ENCODE results near the gene KCNMA1.

The KCNMA1 gene

GRCh38 chr10:77555591-77556212 is 81.9 kb downstream of the KCNMA1 start:
- H3K36me3 ChIP-seq (ENCODE audit: insufficient read depth, insufficient read length, low read length) = no peaks in the 10 kb centered on the region
- no peak overlapping the region for H3K4me3 ChIP-seq (ENCODE audit: insufficient read length, low read depth)
- TF ChIP-seq SUZ12 (IDR thresholded peaks at IDR 0.05; ENCODE audit: extremely low read depth, insufficient read depth, insufficient read length) (no peak), ZNF274 (IDR thresholded peaks at IDR 0.05; ENCODE audit: low read depth, low read length) (no peak), YY1 (IDR thresholded peaks at IDR 0.05; ENCODE audit: insufficient read depth, insufficient read length) (no peak)
- H3K9me3 ChIP-seq (ENCODE audit: insufficient read depth, low read length) = no peaks in the 10 kb centered on the region
- no peaks in the 10 kb centered on the region for H3K4me1 ChIP-seq (ENCODE audit: insufficient read depth, insufficient read length)
- no peak for DNase-seq (ENCODE audit: low read depth, low spot score)
- no peak overlapping the region for H3K9ac ChIP-seq (ENCODE audit: insufficient read length, low read depth)
- no peaks in the 10 kb centered on the region for H3K27me3 ChIP-seq (ENCODE audit: insufficient read depth, insufficient read length)

GRCh38 chr10:77554996-77555397 is 82.6 kb downstream of the KCNMA1 start:
- no peak for DNase-seq (ENCODE audit: low read depth, low spot score)
- H3K9ac ChIP-seq (ENCODE audit: insufficient read length, low read depth) = no peak overlapping the region
- no peak overlapping the region for H3K4me3 ChIP-seq (ENCODE audit: insufficient read length, low read depth)
- H3K9me3 ChIP-seq (ENCODE audit: insufficient read depth, low read length) = no peaks in the 10 kb centered on the region
- no peaks in the 10 kb centered on the region for H3K36me3 ChIP-seq (ENCODE audit: insufficient read depth, insufficient read length, low read length)
- H3K4me1 ChIP-seq (ENCODE audit: insufficient read depth, insufficient read length) = no peaks in the 10 kb centered on the region
- H3K27me3 ChIP-seq (ENCODE audit: insufficient read depth, insufficient read length) = no peaks in the 10 kb centered on the region
- TF ChIP-seq ZNF274 (IDR thresholded peaks at IDR 0.05; ENCODE audit: low read depth, low read length) = no peak
- no peak for TF ChIP-seq YY1 (IDR thresholded peaks at IDR 0.05; ENCODE audit: insufficient read depth, insufficient read length)
- no peak for TF ChIP-seq SUZ12 (IDR thresholded peaks at IDR 0.05; ENCODE audit: extremely low read depth, insufficient read depth, insufficient read length)

GRCh38 chr10:77553966-77554365 is 83.6 kb downstream of the KCNMA1 start:
- no peak overlapping the region for H3K4me3 ChIP-seq (ENCODE audit: insufficient read length, low read depth)
- no peak for DNase-seq (ENCODE audit: low read depth, low spot score)
- H3K9ac ChIP-seq (ENCODE audit: insufficient read length, low read depth) = no peak overlapping the region
- TF ChIP-seq SUZ12 (IDR thresholded peaks at IDR 0.05; ENCODE audit: extremely low read depth, insufficient read depth, insufficient read length) = no peak
- no peak for TF ChIP-seq YY1 (IDR thresholded peaks at IDR 0.05; ENCODE audit: insufficient read depth, insufficient read length)
- TF ChIP-seq ZNF274 (IDR thresholded peaks at IDR 0.05; ENCODE audit: low read depth, low read length) = no peak
- no peaks in the 10 kb centered on the region for H3K4me1 ChIP-seq (ENCODE audit: insufficient read depth, insufficient read length)
- no peaks in the 10 kb centered on the region for H3K27me3 ChIP-seq (ENCODE audit: insufficient read depth, insufficient read length)
- H3K9me3 ChIP-seq (ENCODE audit: insufficient read depth, low read length) = no peaks in the 10 kb centered on the region
- H3K36me3 ChIP-seq (ENCODE audit: insufficient read depth, insufficient read length, low read length) = no peaks in the 10 kb centered on the region

GRCh38 chr10:77553311-77553710 is 84.3 kb downstream of the KCNMA1 start:
- TF ChIP-seq SUZ12 (IDR thresholded peaks at IDR 0.05; ENCODE audit: extremely low read depth, insufficient read depth, insufficient read length) (no peak), ZNF274 (IDR thresholded peaks at IDR 0.05; ENCODE audit: low read depth, low read length) (no peak), YY1 (IDR thresholded peaks at IDR 0.05; ENCODE audit: insufficient read depth, insufficient read length) (no peak)
- no peak overlapping the region for H3K4me3 ChIP-seq (ENCODE audit: insufficient read length, low read depth)
- H3K9ac ChIP-seq (ENCODE audit: insufficient read length, low read depth) = no peak overlapping the region
- no peak for DNase-seq (ENCODE audit: low read depth, low spot score)
- H3K9me3 ChIP-seq (ENCODE audit: insufficient read depth, low read length) = no peaks in the 10 kb centered on the region
- no peaks in the 10 kb centered on the region for H3K4me1 ChIP-seq (ENCODE audit: insufficient read depth, insufficient read length)
- H3K27me3 ChIP-seq (ENCODE audit: insufficient read depth, insufficient read length) = no peaks in the 10 kb centered on the region
- no peaks in the 10 kb centered on the region for H3K36me3 ChIP-seq (ENCODE audit: insufficient read depth, insufficient read length, low read length)

DNA sequence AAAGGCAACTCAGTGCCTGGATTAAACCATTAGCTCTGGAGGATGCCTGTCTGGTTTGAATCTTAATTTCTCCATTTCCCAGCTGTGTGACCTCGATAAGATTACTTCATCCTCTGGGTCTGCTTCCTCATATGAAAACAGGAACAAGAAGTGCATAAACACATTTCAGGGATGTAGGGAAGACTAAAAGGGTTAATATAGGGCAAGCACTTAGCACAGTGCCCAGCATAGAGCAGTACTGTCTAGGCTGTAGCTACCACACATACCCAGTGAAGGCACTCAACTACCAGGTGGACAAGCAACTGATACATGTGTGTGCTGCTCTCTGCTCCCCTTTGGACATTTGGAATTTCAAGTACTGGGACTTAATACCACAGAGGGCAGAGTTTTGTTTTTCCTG is 85.4 kb downstream of the KCNMA1 start:
- DNase-seq (ENCODE audit: low read depth, low spot score) = no peak
- no peak for TF ChIP-seq ZNF274 (IDR thresholded peaks at IDR 0.05; ENCODE audit: low read depth, low read length)
- TF ChIP-seq YY1 (IDR thresholded peaks at IDR 0.05; ENCODE audit: insufficient read depth, insufficient read length) = no peak
- TF ChIP-seq SUZ12 (IDR thresholded peaks at IDR 0.05; ENCODE audit: extremely low read depth, insufficient read depth, insufficient read length) = no peak
- no peaks in the 10 kb centered on the region for H3K4me1 ChIP-seq (ENCODE audit: insufficient read depth, insufficient read length)
- H3K36me3 ChIP-seq (ENCODE audit: insufficient read depth, insufficient read length, low read length) = no peaks in the 10 kb centered on the region
- H3K9ac ChIP-seq (ENCODE audit: insufficient read length, low read depth) = no peak overlapping the region
- no peak overlapping the region for H3K4me3 ChIP-seq (ENCODE audit: insufficient read length, low read depth)
- no peaks in the 10 kb centered on the region for H3K27me3 ChIP-seq (ENCODE audit: insufficient read depth, insufficient read length)
- no peaks in the 10 kb centered on the region for H3K9me3 ChIP-seq (ENCODE audit: insufficient read depth, low read length)

DNA sequence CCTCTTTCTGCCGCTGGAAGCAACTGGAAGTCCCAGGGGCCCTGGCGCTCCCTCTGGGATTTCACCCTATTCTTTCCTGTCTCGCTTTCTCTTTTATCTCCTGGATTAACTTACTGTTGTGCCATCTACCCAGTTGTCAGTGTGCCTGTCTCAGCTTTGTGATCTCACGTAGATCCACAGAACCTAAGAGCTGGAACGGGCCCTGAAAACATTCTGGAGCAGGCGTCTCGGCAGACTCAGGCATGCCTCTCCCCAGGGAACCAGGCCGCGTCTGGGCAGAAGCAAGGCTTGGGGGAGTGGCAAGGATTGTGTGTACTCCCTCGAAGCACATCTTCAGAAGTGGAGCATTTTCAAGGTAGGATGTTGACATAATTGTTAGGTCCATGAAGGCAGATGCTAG is 87.2 kb downstream of the KCNMA1 start:
- Histone ChIP-seq H3K9me3 (ENCODE audit: insufficient read depth, low read length) (no peaks in the 10 kb centered on the region), H3K4me3 (ENCODE audit: insufficient read length, low read depth) (no peak overlapping the region), H3K9ac (ENCODE audit: insufficient read length, low read depth) (no peak overlapping the region), H3K27me3 (ENCODE audit: insufficient read depth, insufficient read length) (no peaks in the 10 kb centered on the region), H3K4me1 (ENCODE audit: insufficient read depth, insufficient read length) (no peaks in the 10 kb centered on the region), H3K36me3 (ENCODE audit: insufficient read depth, insufficient read length, low read length) (no peaks in the 10 kb centered on the region)
- DNase-seq (ENCODE audit: low read depth, low spot score) = no peak
- no peak for TF ChIP-seq SUZ12 (IDR thresholded peaks at IDR 0.05; ENCODE audit: extremely low read depth, insufficient read depth, insufficient read length)
- TF ChIP-seq ZNF274 (IDR thresholded peaks at IDR 0.05; ENCODE audit: low read depth, low read length) = no peak
- no peak for TF ChIP-seq YY1 (IDR thresholded peaks at IDR 0.05; ENCODE audit: insufficient read depth, insufficient read length)

DNA sequence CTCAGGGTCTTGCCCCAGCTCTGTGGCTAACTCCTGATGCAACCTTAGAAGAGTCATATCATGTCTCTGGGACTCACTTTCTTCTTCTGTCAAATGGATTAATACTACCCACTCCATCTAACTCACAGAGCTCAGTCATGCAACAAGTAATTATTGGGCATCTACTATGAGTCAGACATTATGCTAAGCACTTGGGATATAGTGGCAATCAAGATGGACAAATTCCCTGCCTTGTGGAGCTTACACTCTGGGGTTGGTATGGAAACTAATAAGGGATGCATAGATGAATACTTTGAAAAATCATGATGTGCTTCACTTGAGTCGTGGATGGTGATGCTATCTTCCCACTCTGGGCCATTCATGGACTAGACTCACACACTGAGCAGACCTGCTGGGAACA is 88.9 kb downstream of the KCNMA1 start:
- Histone ChIP-seq H3K9ac (ENCODE audit: insufficient read length, low read depth) (no peak overlapping the region), H3K9me3 (ENCODE audit: insufficient read depth, low read length) (no peaks in the 10 kb centered on the region), H3K36me3 (ENCODE audit: insufficient read depth, insufficient read length, low read length) (no peaks in the 10 kb centered on the region), H3K4me1 (ENCODE audit: insufficient read depth, insufficient read length) (no peaks in the 10 kb centered on the region), H3K27me3 (ENCODE audit: insufficient read depth, insufficient read length) (no peaks in the 10 kb centered on the region), H3K4me3 (ENCODE audit: insufficient read length, low read depth) (no peak overlapping the region)
- no peak for DNase-seq (ENCODE audit: low read depth, low spot score)
- TF ChIP-seq YY1 (IDR thresholded peaks at IDR 0.05; ENCODE audit: insufficient read depth, insufficient read length) = no peak
- no peak for TF ChIP-seq ZNF274 (IDR thresholded peaks at IDR 0.05; ENCODE audit: low read depth, low read length)
- no peak for TF ChIP-seq SUZ12 (IDR thresholded peaks at IDR 0.05; ENCODE audit: extremely low read depth, insufficient read depth, insufficient read length)

Measured in NT2/D1 (cell line).